Left renal pelvis (tissue), 4 donors: Measurements from ENCODE around the gene ANKRD13D. TPM values are rescaled to one million over a fixed set of nuclear protein-coding genes. Genes with fewer than 3 reads are reported as not detected.
"Not testable (repeated sequence)": the region's sequence is repeated elsewhere in the genome, so short reads cannot be mapped to it uniquely, and the experiment has no call there.

Source experiments
- DNase-seq, 4 donors: peaks; one replicate each; pipeline ENCODE4 v3.0.0-alpha.2; 2013; ENCODE audit warnings: low read depth in 4 of 4, low spot score in 3 of 4
- polyA plus RNA-seq, 4 donors: library from polyadenylated mRNA; unstranded; fragments of 120-200 nt; gene quantifications; one replicate each; pipeline ENCODE4 v1.2.1, GENCODE V29; 2013; ENCODE audit not compliant: insufficient read length in 4 of 4

The ANKRD13D gene
- polyA plus RNA-seq, 4 donors: 20.2 to 60.0 (median 30.1) TPM

DNA sequence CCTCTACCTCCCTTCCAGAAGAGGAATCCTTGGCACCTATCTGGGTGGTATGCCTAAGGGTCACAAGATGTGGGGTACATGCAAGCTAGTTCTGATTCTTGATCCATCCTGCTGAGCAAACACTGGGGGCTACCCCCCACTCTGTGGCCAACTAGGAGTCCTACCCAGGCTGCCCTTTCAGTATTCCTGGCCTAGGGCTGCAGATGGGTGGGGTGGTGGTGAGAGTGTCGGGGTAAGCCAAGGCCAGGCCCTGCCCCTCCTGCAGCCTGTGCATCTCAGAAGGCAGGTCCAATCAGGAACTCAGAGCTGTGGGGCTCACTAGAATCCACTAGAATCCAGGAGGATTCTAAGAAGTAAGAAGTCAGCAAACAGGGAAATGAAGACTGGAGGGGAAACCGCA, 25.1 kb downstream of the ANKRD13D start:
- no peak for DNase-seq

DNA sequence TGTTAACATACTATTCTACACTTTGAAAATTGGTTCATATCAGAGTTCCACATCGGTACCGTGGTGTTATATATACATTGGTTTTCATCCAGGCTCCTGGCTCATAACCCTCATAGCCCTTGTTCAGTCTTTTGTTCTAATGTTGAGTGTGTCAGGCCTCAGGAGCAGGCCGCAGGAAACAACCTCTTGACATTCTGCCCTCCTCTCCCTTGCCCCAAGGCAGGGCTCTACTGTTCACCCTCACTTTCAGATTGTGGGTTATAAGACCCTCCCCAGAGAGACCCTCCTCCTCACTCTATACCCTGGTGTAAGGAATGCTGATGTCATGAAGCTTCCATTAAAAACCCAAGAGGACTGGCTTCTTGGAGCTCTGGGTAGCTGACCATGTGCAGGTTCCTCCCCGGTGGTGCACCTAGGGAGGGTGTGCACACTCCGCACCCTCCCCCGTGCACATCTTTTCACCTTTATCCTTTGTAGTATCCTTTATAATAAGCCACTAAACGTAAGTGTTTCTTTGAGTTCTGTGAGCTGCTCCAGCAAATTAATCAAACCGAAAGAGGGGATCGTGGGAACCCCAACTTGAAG, 26.3 kb downstream of the ANKRD13D start:
- DNase-seq: no peak

DNA sequence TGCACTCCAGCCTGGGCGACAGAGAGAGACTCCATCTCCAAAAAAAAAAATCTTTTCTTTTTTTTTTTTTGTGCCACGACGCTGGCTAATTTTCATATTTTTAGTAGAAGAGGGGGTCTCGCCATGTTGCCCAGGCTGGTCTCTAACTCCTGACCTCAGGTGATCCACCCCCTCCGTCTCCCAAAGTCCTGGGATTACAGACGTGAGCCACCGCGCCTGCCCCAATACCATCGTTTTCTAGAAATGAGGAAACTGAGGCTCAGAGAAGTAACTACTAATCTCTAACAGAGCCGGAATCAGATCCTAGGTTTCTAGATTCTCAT, 27.7 kb downstream of the ANKRD13D start:
- DNase-seq: no peak

DNA sequence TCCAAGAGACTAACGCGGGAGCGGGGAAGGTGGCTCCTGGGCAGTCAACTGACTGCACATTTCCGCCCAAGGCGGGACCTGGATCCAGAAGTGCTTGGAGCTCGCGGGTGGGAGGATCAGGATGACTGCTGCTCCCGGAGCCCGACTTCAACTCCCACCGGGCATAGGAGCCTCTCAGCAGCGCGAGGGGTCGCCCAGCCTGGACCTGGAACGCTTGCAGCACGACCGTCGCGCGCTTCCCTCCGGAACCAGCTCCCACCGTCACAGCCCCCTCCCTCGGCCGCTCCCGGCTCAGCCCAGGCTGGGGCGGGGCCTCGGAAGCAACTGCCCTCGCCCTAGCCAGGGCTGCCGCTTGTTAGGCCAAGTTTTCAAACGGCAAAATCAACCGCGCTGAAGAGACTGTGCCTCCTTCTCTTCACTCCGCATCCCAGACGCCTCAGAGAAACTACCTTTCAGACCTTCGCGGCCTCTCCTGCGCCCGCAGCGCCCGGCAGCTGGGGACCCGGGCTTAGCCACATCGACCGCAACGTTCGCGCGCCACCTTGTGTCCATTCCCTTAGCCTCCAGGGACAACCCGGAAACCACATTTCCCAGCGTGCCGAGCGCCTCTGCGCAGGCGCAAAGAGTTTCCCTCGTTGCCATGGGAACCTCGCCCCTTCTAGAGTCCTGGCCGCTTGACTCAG, 28.2 kb downstream of the ANKRD13D start:
- DNase-seq: peak; percentile 93 to 97 (median 95)

DNA sequence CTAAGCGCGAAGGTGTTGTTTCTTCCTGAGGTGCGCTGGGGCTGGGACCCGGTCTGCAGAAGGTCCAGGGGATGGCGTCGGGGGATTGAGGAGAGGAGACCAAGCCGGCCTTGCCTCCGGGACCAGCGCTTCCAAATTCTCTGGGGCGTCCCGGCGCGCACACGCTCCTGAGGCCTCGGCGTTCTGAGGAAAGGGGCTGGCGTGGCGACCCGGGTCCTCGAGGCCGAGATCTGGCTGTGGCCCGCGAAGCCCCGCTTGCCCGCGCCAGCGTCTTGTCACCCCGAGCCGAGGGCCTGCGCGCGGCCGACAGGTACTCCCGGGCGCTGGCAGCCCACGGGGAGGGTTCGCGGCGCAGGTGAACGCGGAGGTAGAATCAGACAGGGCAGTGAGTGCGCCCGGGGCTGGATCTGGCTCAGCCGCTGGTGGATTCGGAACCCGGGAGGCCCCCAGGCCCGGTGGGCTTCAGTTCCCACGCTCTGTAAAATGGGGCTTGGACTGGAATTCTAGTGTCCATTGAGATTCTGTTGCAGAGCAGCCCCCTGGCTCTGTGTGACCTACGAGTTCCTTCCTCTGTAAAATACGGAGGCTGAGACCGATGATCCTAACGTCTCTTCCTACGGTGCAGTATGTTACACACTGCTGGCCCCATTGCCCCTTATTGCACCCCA, 28.9 kb downstream of the ANKRD13D start:
- DNase-seq: peak in 1 of 4 donors; percentile 12

DNA sequence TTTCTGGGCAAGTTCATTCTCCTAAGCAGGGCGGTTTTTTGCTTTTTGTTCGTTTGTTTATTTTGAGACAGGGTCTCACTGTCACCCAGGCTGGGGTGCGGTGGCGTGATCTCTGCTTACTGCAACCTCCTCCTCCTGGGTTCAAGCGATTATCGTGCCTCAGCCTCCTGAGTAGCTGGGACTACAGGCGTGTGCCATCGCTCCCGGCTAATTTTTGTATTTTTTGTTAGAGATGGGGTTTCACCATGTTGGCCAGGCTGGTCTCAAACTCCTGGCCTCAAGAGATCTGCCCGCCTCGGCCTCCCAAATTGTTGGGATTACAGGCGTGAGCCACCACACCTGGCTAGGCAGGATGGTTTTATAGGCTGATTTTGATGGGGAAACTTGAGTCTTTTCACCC, 29.8 kb downstream of the ANKRD13D start:
- DNase-seq: not testable (repeated sequence)

DNA sequence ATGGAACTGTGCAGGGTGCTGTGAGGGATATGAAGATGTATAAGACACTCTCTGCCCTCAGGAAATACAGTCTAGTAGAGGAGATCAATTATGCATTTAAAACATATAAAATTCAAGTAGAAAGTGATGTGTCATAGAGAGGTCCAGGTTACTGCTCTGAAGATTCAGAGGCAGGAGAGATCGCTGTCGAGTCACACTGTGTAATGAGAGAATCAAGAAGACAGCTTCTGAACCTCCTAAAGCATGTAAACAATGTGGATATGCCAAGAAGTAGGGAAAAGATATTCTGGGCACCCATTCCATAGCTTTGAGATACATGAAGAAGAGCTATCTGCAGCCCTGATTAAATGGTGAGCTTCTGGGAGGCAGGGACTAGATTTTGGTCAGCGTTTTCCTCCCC, 30.9 kb downstream of the ANKRD13D start:
- DNase-seq: no peak

DNA sequence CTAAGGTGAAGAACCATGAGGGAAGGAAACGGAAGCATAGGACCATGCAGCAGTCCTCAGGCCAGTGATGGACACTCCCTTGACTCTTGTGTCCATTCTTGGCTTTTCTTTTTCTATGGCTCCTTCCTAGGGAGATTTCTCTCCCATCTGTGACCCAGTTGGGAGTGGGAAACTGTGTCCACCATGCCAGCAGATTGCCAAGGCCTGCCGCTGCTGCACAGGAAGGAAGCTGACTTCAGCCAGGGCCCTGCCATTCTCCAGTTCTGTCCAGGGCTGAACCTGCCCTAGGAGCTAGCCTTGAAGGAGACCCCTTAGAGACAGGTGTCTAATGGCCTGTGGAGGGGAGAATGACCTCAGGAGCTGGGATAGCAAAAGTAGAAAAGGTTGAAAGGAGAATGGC, 31.6 kb downstream of the ANKRD13D start:
- DNase-seq: no peak

DNA sequence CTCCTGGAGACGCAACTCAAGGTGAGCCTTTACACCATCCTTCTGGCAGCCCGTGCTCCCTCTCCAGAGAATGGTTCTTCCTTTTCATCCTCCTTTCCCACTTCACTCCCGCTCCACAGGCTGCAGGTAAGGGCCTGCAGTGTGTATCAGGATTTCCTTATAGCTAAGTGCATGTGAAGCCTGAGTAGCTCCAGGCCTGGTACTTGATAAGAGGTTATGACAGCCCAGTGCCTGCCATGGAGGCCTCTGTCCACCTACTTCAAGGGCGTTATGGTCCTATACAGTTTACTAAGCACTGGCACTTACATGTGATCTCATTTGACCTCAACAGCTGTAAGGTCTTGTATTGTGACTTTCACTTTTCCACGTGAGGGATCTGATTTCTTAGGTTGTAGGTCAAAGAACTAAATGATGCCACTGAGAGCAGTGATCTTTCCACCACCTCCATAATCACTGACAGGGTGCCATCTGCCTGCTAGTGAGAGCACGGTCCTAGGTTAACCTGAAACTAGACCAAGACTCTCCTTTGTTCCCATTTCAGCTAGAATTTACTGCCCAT, 32.3 kb downstream of the ANKRD13D start:
- no peak for DNase-seq

DNA sequence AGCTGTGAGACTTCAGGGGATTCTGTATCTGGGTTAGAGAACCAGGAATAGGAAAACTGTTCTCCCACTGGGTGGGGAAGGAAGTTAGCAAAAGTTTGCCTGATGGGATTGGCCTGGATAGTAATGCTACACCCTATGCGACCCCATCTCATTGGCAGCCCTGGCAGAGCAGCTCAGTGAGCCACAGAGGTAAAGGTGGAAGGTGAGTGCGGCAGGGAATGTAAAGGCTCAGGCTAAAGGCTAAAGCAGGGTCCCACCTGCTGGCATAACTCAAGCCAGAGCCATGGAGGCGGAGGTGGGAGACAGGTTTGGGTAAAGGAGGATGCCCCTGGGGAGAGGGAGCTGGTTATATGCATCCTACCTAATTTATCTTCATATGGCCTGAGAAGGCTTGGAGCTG, 32.9 kb downstream of the ANKRD13D start:
- DNase-seq: no peak

DNA sequence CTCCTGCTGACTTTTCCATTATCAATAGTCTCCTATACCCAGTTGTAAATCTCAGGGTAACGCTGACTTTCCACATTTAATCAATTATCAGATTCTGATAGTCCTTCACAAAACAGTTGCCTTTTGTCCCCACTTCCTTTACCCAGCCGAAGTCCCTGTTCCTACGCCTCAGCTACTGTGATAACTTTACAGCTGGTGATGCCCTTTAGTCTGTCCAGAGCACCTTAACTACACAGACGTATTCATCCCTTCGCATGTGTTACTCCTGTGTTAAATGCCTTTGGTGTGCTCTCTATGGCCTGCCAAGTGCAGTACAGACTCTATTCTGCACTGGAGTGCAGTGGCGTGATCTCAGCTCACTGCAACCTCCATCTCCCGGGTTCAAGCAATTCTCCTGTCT, 34.4 kb downstream of the ANKRD13D start:
- DNase-seq: no peak

DNA sequence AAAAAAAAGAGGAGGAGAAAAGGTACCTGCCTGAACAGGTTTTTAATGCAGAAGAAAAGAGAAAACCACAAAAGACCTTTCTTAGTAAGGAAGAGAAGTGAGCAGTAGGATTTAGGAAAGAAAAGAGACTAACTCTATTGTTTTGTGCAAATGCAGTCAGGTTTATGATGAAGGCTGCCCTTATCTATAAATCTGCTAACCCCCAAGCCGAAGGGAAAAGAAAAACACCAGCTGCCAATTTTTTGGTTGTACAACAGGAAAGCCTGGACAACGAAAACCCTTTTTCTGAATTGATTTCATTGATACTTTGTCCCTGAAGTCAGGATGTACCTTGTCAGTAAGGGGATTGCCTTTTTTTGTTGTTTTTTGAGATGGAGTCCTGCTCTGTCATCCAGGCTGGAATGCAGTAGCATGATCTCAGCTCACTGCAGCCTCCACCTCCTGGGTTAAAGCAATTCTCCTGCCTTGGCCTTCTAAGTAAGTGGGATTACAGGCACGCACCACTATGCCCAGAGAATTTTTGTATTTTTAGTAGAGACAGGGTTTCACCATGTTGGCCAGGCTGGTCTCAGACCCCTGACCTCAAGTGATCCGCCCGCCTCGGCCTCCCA, 43.1 kb downstream of the ANKRD13D start:
- no peak for DNase-seq

DNA sequence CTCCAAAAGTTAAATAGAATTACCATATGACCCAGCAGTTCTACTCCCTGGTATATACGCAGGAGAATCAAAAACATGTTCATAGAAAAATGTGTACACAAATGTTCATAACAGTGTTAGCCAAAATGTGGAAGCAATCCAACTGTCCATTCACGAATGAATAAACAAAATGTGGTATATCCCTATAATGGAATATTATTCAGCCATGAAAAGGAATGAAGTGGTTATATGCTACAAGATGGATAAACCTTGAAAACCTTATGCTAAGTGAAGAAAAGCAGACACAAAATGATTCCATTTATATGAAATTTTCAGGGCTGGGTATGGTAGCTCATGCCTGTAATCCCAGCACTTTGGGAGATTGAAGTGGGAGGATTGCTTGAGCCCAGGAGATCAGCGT, 48.2 kb downstream of the ANKRD13D start:
- no peak for DNase-seq

DNA sequence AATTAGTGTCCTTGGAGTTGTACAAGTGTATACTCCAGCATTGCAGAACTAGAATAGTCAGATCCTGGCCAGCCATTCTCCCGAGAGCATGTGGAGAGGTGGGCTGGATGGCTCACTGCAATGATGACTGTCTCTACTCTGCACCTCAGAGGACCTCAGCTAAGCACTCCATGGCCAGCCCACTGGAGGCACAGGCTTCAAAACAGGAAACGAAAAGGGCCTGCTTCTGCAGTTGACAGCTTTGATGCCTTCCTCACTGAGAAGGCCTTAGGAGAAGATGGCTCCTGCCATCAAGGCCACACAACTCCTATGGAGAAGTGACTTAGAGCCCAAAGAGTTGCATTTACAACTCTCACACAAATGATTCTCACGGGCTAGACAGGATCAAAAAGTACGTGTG, 55.2 kb downstream of the ANKRD13D start:
- no peak for DNase-seq

DNA sequence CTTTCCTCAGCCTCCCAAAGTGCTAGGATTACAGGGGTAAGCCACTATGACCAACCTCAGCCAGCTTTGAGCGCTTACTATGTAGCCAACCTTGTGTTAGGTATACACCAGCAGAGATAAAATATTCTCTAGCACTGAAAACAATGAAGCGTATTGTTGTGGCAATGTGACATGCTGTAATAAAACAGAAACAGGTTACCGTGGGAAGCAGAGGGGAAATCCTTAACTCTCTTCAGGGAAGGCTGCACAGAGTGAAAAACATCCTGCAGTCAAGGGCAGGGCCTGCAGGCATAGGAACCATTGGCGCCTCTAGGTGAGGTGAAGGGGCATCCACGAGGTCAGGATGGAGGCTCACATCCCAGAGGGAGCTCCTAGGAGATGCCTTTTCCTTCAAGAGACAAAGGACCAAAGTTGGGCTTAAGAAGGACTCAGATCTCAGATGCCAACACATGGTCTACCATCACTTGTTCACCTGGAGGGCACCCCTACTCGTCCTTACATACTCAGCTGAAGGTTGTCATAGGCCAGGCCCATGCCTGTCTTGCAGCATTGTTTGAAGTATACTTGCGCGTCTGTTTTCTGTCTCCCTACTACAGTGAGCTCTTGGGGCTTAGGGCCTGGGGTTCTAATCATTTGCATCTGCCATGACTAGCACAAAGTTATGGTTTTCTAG, 56.3 kb downstream of the ANKRD13D start:
- DNase-seq: no peak

DNA sequence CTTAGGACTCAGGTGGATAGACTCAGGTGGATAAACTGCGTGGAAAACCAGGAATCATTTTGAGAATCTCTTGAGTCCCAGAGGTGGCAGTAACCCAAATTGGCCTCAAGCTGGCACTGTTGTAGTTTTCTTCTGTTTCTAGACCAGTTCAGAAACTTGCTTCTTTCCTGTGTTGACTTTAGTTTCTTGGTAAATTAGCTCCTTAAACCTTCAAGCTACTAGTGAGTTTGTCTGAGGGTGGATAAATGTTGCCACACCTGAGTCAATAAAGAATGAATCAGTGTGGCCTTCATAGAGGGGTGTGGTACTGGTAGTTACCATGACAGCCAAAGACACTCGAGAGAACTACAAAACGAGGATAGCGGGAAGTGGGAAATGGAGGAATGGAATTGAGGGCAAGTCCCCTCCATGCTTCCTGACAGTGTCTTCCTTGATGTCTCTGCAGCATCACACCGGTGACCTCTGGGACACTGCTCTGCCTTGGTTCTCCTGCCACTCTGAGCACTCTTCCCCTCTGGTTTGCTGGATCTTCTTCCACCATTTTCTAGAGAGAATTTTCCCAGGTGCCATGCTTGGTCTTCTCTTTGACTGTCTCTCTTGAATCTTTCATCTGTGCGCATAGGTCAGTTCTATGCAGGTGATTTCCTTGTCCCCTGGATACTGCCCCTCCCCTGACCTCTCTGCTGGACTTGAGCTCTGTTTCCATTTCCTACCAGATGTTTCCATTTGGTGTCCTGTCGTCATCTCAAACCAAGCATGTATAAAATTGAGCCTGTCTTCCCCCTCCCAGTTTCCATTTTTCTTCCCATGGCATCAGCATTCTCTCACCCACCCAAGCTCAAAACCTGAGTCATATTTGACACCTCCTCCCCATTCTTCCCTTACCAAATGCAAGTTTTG, 57.1 kb downstream of the ANKRD13D start:
- no peak for DNase-seq

DNA sequence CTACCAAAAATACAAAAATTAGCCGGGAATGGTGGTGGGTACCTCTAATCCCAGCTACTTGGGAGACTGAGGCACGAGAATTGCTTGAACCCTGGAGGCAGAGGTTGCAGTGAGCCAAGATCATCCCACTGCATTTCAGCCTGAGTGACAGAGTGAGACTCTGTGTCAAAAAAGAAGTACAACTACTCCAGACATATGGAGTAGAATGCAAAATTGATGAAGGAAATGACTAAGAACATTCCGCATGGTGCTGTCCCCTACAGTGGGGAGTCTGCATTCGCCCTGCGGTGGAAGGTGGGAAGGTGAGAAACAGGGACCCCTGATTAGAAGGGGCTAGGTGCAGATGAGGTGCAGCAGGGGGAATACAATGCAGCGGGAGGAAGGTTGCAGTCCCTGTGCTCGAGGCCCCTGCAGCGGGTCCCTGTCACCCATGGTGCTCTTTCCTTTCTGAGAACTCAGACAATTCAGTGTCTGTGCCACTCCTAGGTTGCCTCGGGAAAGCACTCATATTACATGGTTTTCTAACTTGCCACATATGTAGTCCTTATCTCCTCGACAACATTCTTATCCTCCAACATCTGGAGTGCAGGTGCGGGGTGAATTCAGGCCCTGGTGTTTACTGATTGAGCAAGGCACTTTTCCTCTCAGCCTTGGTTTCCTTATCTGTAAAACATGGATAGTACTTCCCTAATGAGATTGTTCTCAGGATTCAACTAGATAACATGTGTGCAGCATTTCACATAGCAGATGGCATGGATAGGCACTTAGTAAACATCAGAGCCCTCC, 59.1 kb downstream of the ANKRD13D start:
- no peak for DNase-seq

DNA sequence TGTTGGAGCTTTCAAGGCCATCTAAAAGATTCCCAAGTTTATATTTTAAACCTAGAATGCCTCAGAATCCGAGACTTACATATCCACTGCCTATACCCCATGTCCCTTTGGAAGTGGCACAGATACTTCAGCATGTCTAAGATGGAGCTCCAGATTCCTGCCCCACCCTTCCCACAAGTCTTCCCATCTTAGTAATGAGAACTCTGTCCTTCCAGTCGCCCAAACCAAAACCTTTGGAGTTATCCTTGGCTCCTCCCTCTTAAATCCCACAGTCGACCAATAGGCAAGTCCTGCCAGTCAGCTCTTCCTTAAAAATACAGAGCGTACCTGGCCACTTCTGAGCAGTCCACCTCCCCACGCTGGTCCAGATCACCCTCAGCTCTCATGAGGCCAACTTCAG, 59.9 kb downstream of the ANKRD13D start:
- no peak for DNase-seq

DNA sequence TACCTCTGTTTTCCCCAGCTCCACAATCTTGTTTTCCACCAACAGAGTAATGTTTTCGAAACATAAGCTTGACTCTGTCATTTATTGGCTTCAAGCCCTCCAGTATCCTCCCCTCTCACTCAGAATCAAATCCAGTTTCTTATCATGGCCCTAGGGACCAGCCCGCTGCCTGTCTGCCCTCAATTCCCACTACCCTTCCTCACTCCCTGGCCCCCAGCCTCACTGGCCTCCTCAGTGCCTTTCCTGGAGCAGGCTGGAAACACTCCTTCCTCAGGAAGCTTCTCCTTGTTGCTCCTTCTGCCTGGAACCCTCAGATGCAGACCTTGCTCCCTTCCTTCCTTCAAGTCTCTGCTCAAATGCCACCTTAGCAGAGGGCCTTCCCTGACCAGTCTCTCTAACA, 60.4 kb downstream of the ANKRD13D start:
- DNase-seq: no peak
